Effector CD8-positive, alpha-beta T cell (primary cell): ENCODE results near the gene NOC2L.
A peak's percentile ranks its signal among the peaks of the same experiment; 100 is the strongest.
"Not testable (repeated sequence)": the region's sequence is repeated elsewhere in the genome, so short reads cannot be mapped to it uniquely, and the experiment has no call there.

Source experiments
- DNase-seq: peaks from one replicate; lab custom pipeline; 2025; lab: John Stamatoyannopoulos, UW
- total RNA-seq, 4 experiments: gene quantifications; one replicate each; lab custom pipeline; 2026; lab: John Stamatoyannopoulos, UW

Gene NOC2L
- 113 to 188 (median 120) reads per million in 4 experiments for total RNA-seq

DNA sequence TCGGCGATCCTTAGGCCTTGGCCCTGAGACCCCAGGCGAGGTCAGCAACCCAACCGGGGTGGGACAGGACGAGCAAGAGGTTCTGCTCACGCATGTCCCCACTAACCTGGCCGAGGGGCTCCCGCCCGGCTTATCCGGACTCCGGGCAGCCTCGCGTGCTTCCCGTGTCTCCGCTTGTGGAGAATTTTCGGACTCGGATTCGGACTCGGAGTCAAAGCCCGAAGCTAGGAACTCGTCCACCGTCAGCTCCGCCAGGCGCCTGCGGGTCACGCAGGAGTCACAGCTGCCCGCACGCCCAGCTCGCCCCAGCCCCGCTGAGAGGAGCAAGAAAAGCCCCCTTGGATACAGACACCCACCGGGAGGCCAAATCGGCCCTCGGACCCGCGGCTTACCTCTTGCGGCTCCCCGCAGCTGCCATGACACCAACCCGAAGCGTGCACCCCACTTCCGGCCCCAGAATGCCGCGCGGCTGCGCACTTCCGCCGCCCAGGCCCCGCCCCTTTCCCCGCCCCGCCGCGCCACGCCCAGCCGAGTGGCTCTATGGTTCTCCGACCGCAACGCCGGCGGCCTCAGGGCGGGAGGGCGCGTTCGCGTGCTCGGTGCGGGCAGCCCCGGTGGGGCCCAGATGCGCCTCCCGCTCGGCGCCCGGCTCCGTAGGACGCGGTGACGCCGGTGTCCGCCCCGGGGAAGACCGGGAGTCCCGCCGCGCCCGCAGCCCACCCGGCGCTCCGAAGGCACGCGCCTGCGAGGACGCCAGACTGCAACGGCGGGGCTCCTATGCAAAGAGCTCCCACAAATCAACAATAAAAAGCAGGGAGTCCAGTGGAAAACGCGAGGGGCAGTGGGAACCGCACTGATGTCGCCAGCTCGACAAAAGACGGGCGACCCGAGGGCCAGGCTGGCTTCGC is at the start of gene NOC2L:
NOC2L (minus strand) TSS at position 434 of the 908 bp plus-strand sequence; CDS start at position 418, 16 bp downstream.
- peak; percentile 92 for DNase-seq

DNA sequence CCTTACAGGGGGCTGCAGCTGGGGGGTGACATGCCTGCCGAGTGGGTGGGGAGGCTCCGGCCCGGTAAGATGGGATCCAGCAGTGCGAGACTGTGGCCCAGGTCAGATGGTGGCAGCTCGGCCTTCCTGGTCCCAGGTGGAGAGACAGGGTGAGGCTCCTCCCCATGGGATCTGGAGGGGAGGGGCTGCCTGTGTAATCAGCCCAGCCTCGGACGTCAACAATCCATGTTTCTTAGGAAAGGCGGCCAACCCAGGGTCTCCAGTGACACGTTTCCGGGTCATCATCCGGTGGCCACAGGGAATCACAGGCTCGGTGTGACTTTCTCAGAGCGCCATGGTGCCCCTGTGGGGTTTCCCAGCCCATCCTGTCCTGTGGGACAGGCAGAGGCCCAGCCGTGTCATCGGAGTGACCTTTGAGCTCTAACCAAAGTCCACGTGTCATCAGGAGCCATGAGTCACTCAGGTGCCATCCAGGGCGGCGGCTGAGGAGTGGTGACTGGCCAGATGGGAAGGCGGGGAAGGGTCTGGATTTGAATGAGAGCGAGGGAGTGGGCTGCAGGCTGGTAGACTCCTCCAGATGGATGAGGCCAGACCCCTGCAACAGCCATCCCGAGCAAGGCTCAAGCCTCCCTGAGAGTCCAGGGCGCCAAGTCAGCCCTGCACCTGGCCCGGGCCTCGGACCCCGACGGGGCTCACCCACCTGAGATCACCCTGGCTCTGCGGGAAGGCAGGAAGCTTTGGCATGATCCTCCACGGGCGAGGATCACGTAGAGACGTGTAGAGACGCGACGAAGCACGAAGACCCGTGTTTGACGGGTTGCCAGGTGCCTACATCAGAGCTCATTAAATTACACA is 47.5 kb upstream of the NOC2L start:
- DNase-seq, result no peak

DNA sequence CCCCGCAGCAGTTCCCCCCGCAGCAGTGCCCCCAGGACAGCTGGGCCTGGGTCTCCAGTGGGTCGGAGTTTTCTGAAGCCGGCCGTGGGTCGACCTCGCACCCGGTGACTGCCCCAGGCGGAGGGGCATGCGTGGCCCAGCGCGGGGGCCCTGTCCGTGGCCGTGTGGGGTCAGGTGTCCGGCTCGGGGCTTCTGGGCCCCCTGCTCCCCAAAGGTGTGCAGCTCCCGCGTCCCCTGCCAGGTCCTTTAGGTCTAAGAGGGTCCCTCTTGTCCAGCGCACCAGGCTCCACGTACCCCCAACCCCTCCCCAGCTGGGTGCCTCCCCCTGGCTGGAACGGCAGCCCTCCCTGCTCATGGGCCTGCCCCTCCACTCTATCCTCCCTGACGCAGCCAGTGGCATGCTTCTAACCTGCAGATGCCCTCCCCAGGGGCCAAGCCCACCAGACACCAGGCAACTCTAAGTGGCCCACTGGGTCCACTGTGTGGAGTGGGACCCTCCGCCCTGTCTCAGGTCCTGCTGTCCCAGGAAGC is 46.8 kb upstream of the NOC2L start:
- no peak for DNase-seq

DNA sequence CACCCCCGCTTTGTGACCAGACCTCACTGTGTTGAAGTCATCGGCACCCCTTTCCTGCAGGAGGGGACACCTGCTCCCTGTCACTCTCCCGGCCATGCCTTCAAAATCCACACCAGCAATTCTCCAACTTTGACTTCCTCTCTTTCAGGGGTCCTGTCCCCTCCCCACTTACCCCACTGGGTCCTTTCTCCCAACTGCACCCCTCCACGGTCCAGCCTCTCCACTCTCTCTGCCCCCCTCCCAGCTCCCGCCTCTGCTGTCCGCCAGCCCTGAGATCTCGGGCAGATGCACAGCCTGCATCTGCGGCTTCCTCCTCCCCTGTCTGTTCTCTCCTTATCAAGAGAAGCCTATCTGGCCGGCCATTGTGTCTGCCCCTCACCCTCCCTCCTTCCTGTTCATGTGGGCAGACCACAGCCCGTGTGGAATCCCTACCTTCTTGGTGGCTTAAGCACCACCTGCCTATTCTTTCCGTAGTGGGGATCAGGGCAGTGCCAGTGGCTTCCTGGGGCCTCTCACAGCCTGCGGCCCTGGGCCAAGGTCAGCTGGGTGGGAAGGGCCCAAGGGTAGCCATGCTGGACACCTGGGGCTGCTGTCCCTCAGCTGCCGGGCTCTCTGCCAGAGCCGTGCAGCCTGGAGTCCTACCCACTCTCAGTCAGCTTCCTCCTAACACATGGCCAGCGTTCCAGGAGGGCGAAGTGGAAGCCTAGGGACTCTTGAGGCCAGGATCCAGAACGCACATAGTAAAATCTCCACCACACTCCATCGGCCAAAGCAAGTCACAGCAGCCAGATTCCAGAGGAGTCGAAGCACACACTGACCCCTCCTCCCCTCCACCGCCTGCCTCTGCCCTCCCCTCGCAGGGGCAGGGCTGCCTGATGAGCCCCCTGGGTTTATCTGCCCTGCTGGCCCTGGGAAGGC is 46.0 kb upstream of the NOC2L start:
- DNase-seq, result no peak

DNA sequence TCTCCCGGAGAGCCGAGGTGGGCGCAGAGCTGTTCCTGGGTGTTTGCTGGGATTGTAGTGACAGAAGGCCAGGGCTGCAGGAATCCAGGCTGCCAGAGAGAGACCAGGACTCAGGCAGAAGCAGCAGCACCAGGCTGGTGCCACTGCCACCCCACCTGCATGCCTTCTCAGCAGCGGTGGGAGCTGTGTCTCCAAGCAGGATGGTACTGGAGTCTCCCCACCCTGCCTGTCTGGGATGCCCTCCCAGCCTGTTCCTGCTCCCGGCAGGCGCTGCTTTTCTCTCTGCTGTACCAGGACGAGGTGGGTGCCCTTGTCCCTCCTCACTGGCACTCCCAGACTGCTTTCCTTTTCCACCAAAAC is 45.3 kb upstream of the NOC2L start:
- DNase-seq, result no peak

DNA sequence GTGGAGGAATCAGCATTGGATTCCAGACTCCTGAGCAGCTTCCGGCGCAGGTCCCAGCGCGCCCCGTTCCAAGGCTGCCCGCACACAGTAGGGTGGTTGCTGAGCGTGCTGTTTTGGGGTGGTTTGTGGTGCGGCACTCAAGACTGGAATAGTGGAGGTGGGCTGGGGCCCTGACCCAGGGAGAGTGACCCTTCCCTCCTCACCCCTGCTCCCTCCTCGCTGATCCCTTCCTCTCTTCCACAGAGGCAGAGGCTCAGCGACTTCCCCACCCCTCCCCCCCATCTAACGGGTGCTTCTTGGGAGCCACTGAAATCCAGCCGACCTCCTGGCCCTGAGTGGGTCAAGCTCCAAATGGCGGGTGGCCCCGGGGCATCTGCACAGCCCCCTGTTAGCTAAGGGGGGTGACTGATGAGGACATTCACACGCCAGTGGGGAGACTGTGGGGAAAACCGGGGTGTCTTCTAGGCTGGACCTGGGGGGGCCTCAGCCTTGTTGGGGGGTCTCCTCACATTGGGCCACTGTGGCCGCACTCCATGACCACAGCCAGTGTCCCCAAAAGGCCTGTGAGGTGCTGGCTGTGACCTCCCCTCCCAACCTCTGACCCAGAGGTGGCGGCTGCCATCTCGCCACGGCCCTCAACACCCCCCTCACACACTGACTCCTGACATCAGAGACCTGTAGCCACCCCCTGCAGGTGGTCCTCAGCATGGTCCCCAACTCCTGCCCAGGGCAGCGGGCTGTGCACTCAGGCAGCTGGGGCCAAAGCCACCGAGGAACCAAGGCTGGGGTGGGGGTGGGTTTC is 44.8 kb upstream of the NOC2L start:
- no peak for DNase-seq

DNA sequence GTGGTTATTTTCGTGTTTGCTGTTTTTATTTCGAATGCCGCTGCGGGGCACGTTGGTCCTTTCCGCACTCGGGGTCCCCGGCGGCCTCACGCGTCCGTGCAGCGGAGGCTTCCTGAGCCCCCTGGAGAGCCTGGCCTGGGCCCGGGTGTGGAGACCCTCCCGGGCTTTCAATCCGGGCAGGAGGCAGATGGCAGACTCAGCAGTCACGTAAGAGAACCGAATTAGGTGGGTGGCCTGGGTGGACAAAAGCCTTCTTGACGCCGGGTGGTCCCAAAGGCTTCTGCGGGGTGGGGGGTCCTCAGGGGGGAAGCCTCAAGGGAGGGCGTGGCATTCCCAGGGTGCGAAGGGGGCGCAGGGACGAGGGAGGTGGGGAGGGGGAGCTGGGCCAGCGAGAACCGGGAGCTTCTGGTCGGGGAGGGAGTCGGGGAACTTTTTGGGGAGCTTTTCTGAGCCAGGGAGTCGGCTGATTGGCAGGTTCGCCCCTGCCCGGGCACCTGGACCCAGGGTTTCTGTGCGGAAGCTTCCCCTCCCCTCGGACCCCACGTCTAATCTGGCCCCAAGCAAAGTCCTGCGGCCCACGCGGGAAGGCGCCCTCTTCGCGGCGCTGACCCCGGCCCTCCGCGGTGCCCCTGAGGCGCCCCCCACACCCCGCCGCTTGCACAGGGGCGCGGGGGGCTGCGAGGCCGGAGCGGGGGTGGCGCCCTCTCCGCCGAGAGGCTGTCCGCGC is 42.2 kb upstream of the NOC2L start:
- DNase-seq, result no peak

DNA sequence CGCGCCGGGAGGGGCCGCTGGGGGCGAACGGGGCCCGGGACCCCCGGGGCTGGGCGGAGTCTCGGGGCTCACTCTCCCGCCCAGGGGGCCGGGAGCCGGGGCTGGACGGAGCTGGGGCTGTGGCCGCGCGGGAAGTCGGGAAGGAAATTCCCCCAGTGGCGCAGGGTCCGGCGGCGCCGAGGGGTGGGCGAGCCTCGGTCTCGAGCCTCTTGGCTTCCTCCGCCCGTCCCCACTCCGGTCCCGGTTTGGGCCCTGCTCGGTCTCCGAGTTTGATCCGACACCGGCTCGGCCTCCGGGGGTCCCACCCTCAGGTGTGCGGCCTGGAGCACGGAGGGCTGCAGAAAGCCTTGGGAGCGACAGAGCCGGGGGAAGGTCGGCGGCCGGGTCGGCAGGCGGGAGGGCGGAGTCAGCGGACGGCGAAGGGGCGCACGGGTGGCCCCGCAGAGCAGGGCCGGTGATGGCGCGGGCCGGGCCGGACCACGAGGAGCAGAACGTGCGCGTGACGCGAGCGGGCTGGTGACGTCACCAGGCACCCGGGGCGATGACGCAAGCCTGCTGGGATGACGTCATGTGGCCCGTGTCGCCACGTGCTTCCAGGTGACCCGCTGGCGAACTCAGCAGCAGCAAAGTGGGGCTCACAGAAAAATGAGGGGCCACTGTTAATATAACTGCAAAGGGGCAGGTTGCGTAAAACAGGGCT is 41.5 kb upstream of the NOC2L start:
- DNase-seq, result peak; percentile 48

DNA sequence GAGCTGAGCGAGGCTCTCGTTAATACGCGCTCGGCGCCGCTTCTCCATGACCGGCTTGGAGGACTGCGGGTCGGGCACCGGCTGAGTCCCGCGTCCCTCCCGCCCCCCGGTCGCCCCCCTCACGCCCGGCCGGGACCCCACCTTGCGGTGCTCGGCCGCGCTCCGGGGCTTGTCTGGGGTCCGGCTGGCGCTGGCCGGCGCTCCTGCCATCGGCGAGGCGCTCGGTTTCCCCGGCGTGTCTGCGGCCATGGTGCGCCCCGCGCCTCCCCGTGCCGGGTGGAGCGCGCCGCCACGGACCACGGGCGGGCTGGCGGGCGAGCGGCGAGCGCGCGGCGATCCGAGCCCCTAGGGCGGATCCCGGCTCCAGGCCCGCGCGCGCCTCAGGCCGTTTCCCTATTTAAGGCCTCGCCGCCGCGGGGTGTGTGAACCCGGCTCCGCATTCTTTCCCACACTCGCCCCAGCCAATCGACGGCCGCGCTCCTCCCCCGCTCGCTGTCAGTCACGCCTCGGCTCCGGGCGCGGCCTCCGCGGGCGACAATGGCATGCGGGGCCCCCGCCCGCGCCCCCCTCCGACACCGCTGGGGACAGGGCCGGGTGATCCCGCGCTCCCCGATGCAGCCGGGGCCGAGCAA is 40.8 kb upstream of the NOC2L start, which contains the start of gene HES4:
HES4 (minus strand) TSS at position 373 of the 632 bp plus-strand sequence; CDS start at position 249, 124 bp downstream.
- peak; percentile 35 for DNase-seq

DNA sequence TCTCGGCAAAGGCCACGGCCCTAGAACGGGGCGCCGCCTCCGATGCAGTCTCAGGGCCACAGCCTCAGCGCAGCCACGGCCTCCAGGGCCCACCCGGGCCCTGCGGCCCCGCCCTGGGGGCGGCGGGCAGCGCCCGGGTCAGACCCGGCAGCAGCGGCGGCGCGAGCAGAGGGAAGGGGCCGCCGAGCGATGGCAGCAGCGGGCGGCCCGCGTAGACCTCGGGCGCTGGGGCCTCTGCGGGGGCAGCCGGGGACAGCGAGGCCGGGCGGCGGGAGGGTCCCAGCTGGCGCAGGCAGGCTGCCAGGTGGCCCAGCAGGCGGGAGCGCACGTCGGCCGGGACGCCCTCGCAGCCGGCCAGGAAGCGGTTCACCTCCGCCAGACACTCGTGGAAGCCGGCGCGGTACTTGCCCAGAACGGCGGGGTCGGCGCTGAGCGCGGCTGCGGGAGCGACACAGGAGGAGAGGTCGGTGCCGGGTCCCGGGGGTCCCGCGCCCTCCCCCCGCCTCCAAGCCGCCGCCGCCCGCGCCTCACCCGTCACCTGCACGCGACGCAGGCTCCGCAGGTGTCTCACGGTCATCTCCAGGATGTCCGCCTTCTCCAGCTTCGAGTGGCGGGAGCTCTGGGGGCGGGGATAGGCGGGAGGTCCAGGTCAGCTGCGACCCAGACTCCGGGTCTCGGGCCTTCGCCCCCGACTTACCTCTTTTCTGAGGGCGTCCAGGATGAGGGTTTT is 40.1 kb upstream of the NOC2L start:
- DNase-seq, result no peak

DNA sequence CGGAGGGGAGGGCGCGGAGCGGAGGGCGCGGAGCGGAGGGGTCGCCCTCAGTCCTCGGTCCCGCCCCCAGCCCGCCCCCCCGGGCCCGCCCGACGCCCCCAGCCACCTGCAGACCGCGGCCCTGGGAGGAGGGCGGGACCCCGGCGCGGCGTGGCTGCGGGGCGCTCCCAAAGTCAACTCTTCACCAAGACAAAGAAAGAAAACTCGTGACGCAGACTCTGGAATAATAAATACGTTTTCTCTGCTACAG is 39.6 kb upstream of the NOC2L start:
- no peak for DNase-seq

DNA sequence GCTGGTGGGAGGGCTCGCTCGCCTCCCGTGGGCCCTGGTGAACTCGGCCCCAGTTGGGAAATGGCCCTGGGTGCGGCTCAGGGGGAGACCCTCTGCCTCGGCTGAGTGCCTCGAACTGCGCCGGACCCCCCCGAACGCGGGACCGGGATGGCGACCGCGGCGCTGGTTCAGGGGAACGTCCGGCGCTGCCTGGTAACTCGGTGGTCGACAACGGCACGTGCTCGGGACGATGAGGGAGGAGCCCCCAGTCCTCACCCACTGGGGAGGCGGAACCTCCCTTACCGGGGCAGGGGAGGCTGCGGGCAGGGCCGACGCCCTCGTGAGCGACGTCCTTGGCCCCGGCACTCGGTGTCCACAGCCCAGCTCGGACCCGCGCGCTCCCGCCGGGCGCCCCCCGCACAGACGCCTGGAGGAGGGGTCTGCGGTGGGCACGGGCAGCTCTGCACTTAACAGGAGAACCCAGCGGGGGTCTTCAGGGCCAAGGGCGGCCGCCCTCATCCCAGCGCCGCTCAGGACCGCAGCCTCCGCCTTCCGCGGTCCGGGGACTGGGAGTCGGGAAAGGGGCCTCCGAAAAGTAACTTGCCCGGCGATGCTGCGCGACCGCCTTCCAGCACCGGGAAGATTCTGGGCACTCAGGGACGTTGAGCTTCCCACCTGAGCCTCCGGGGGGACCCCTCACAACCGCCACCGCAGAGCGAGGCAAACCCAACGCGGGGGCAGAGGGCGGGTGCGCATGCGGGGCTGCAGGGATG is 39.1 kb upstream of the NOC2L start:
- no peak for DNase-seq

DNA sequence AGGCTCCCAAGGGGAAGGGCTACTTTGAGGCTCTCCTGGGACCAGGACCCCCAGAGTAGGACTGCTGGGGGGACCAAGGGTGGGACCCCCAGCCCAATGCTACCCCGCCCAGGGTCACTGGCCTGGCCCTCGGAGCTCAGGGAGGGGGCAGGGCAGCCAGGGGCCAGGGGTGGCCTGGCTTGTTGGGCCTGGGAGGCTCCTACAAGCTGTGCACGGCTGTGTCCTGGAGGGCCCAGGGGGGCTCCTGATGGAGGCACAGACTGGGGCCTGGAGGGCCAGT is 38.6 kb upstream of the NOC2L start:
- no peak for DNase-seq

DNA sequence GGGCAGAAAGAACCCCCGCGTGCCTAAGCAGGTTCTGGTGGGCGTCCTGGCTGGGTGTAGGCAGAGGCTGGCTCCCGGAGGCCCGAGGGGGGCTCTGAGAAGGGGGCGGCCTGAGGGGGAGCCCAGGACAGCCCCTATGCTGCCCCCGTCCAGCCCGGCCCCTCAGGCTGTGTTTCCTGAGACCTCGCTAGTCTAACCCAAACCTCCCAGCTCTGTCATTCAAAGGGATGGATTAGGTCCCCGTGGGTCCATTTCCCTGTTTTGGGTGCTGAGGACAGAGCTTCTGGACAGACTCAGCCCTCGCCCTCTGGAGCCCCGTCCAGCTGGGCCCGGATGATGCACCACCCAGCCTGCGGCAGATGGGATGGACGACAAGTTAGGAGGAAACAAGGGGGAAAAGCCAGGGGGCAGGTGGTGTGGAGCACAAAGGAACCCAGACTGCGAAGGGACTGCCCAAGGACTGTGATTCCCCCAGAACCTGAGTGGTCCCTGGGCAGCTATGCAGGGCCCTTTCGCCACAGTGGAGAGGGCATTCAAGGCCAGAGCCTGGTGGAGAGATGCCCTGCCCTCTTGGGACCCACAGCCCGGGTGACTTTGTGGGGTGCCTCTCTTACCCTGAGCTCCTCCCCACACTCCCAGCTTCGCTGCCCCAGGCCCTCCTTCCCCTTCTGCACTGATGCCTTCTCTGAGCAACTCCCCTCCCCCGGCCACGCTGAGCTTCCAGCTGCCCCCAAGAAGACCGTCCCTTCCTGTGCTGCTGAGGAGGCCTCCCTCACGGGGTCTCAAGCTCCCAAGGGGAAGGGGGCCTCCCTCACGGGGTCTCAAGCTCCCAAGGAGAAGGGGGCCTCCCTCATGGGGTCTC is 38.0 kb upstream of the NOC2L start:
- DNase-seq, result no peak

DNA sequence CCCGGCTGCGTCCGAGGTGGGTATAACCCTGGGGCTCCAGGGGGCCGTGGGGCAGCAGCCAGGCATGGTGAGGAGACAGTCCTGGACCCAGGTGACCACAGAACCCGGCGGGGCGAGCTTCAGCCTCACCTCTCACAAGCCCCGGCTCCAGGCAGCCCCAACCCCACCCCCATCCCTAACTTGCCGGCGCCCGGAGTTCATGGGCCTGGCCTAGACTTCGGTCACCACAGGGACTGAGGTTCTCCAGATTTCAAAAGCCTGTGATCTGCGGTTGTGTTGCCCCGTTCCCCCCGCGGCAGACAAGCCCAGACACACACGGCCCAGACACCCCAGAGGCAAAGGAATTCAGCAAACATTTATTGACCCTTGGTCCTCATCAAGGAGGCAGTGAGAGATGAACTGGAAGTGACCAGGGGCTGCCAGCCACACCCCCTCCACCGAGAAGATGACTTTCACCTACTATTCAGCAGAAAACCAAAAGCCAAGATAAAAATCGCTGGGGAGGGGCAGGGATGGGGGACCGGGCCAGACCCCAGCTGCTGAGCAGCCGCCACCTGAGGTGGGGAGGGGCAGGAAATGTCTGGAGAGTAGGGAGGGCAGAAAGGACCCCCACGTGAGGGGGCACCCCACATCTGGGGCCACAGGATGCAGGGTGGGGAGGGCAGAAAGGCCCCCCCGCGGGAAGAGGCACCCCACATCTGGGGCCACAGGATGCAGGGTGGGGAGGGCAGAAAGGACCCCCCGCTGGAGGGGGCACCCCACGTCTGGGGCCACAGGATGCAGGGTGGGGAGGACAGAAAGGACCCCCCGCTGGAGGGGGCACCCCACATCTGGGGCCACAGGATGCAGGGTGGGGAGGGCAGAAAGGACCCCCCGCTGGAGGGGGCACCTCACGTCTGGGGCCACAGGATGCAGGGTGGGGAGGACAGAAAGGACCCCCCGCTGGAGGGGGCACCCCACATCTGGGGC is 36.9 kb upstream of the NOC2L start:
- DNase-seq, result no peak

DNA sequence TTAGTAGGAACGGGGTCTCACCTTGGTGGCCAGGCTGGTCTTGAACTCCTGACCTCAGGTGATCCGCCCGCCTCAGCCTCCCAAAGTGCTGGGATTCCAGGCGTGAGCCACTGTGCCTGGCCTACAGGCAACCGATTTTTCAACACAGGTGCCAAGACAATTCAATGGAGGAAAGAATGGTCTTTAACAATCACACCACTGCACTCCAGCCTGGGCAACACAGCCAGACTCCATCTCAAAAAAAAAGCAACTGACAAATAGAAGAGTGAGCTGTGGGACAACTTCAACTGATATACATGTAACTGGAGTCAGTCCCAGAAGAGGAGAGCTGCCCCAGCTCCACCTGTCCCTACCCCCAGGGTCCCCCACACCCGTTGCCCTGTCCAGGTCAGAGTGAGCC is 35.5 kb upstream of the NOC2L start:
- DNase-seq, result not testable (repeated sequence)
